B cell (primary cell): ENCODE measurements around the gene OLFML1. TPM values are rescaled to one million over a fixed set of nuclear protein-coding genes. Genes with fewer than 3 reads are reported as not detected.

Experiments
- ATAC-seq: fragments of 200-7000 bp; cut with Tn5 transposase; one replicate; pipeline ENCODE4 v1.10.0; 2021; ENCODE audit warnings: low read depth, mild to moderate bottlenecking, moderate number of reproducible peaks, moderate library complexity
- CTCF ChIA-PET: fragments of 350-600 bp; sonication (Branson Sonifier 250); formaldehyde crosslinking; loops from one replicate; lab custom pipeline; 2021; ENCODE audit warnings: antibody characterized with exemption, inconsistent platforms; lab: Charles Lee
- POLR2A ChIA-PET: fragments of 350-600 bp; sonication (Branson Sonifier 250); formaldehyde crosslinking; loops from one replicate; lab custom pipeline; 2021; ENCODE audit warnings: antibody characterized with exemption; lab: Charles Lee
- DNase-seq: peaks from one replicate; pipeline ENCODE4 v3.0.0; 2013
- H2AFZ ChIP-seq: 2 replicates; pipeline ENCODE4 v1.6.1; 2012; ENCODE audit warnings: mild to moderate bottlenecking, low read depth, low read length; ENCODE audit not compliant: insufficient read depth, poor library complexity, severe bottlenecking
- H3K27ac ChIP-seq, 2 donors: 1 replicate in 1 of 2; 2 replicates in 1 of 2; pipeline ENCODE4 v1.5.1; 2012 to 2013; ENCODE audit warnings: low read length in 2 of 2, mild to moderate bottlenecking in 2 of 2, moderate library complexity in 1 of 2
- H3K27me3 ChIP-seq, 4 experiments: fragments of 200-600 bp in 1 of 4; sonication (generic) in 1 of 4; replicated peaks in 1 of 4; 1 replicate in 2 of 4; 2 replicates in 2 of 4; pipeline versions ENCODE4 v1.6.1 to v1.7.0; 2013 to 2016; ENCODE audit warnings: low read length in 3 of 4, mild to moderate bottlenecking in 2 of 4, mixed read lengths in 1 of 4, moderate library complexity in 1 of 4; ENCODE audit not compliant: insufficient read depth in 4 of 4, control insufficient read depth in 3 of 4; ENCODE audit errors: control extremely low read depth in 1 of 4
- H3K36me3 ChIP-seq, 2 experiments: replicated peaks in 1 of 2; 1 replicate in 1 of 2; 2 replicates in 1 of 2; pipeline versions ENCODE4 v1.6.1 to v1.7.1; 2013; ENCODE audit warnings: low read length in 1 of 2; ENCODE audit not compliant: insufficient read depth in 2 of 2, control insufficient read depth in 1 of 2; ENCODE audit errors: control extremely low read depth in 1 of 2, extremely low read depth in 1 of 2
- H3K4me1 ChIP-seq, 2 donors: fragments of 200-600 bp in 1 of 2; sonication (generic) in 1 of 2; 1 replicate in 1 of 2; 2 replicates in 1 of 2; pipeline versions ENCODE4 v1.5.1 to v1.6.1; 2013 to 2017; ENCODE audit warnings: low read length in 2 of 2; ENCODE audit not compliant: control insufficient read depth in 2 of 2, insufficient read depth in 2 of 2
- H3K4me2 ChIP-seq: replicated peaks from 2 replicates; pipeline ENCODE3; 2012; ENCODE audit warnings: mild to moderate bottlenecking, low read depth, low read length; ENCODE audit not compliant: poor library complexity, severe bottlenecking
- H3K4me3 ChIP-seq, 5 experiments: fragments of 200-600 bp in 1 of 5; sonication (generic) in 1 of 5; 1 replicate in 3 of 5; 2 replicates in 2 of 5; pipeline versions ENCODE4 v1.5.1 to v1.7.0; 2011 to 2016; ENCODE audit warnings: low read length in 4 of 5, mild to moderate bottlenecking in 4 of 5, low read depth in 2 of 5, control low read depth in 1 of 5, moderate library complexity in 1 of 5; ENCODE audit not compliant: insufficient read depth in 1 of 5; ENCODE audit errors: control extremely low read depth in 1 of 5, extremely low read depth in 1 of 5
- H3K79me2 ChIP-seq: fragments of 200-600 bp; sonication (generic); one replicate; pipeline ENCODE4 v1.6.0; 2016; ENCODE audit warnings: low read length; ENCODE audit not compliant: control insufficient read depth, insufficient read depth
- H3K9ac ChIP-seq: fragments of 200-600 bp; sonication (generic); 2 replicates; pipeline ENCODE4 v1.6.1; 2017; ENCODE audit warnings: mild to moderate bottlenecking, low read length, moderate library complexity
- H3K9me3 ChIP-seq, 3 donors: one replicate each; pipeline versions ENCODE4 v1.6.1 to v1.7.1; 2013; ENCODE audit warnings: low read length in 2 of 3; ENCODE audit not compliant: control insufficient read depth in 2 of 3, insufficient read depth in 1 of 3; ENCODE audit errors: control extremely low read depth in 1 of 3
- H4K20me1 ChIP-seq: 2 replicates; pipeline ENCODE4 v1.6.0; 2012; ENCODE audit warnings: mild to moderate bottlenecking, low read length; ENCODE audit not compliant: insufficient read depth, control insufficient read depth, poor library complexity, severe bottlenecking
- H3K27ac Mint-ChIP-seq: one replicate; pipeline ENCODE4 v1.8.0; 2021; ENCODE audit warnings: mixed read lengths
- H3K27me3 Mint-ChIP-seq: one replicate; pipeline ENCODE4 v1.8.0; 2021; ENCODE audit warnings: mixed read lengths
- H3K4me1 Mint-ChIP-seq: one replicate; pipeline ENCODE4 v1.8.0; 2021; ENCODE audit warnings: mixed read lengths
- H3K4me3 Mint-ChIP-seq: one replicate; pipeline ENCODE4 v1.8.0; 2021; ENCODE audit warnings: mixed read lengths
- H3K9me3 Mint-ChIP-seq: one replicate; pipeline ENCODE4 v1.8.0; 2022; ENCODE audit warnings: mixed read lengths; ENCODE audit not compliant: insufficient read depth
- CTCF ChIP-seq: fragments of 200-600 bp; IDR thresholded peaks from one replicate; pipeline ENCODE4 v1.8.0; 2022; ENCODE audit warnings: antibody characterized with exemption, mild to moderate bottlenecking
- EZH2 ChIP-seq: IDR thresholded peaks from 2 replicates; pipeline ENCODE4 v1.6.1; 2012; ENCODE audit warnings: borderline replicate concordance, low read depth, mild to moderate bottlenecking, moderate library complexity, low read length; ENCODE audit not compliant: insufficient read depth, poor library complexity, severe bottlenecking
- WGBS: methylation state at CpG from one replicate; pipeline ENCODE4 v1.1.5; 2013; ENCODE audit warnings: missing lambda C conversion rate; ENCODE audit not compliant: insufficient coverage; 5-methylcytosine and 5-hydroxymethylcytosine counted together
- intact Hi-C: fragments of 100-400 bp; cut with micrococcal nuclease; formaldehyde crosslinking; loops from one replicate; pipeline ENCODE4 v1.10.0; 2022
- polyA plus RNA-seq: library from polyadenylated mRNA; depleted of rRNA; stranded (reverse); fragments of >200 nt; gene quantifications from 2 replicates; pipeline ENCODE4 v1.2.3, GENCODE V29; 2012
- total RNA-seq, 2 donors: library from RNA; stranded (reverse); fragments of 120-200 nt in 1 of 2; gene quantifications; 1 replicate in 1 of 2; 2 replicates in 1 of 2; pipeline versions ENCODE4 v1.2.3 to v1.2.4, GENCODE V29; 2013 to 2022

OLFML1 gene
- total and polyA plus RNA-seq, 2 donors (not counting 1 experiment from before 2014, with no cell fraction given): not detected

GRCh38 chr11:7559398-7560283 lies 74.3 kb downstream of the OLFML1 start:
- intact Hi-C loops: no loop called here
- Mint-ChIP-seq H3K27ac (no peak overlapping the region), H3K9me3 (no peaks in the 10 kb centered on the region), H3K27me3 (no peaks in the 10 kb centered on the region), H3K4me1 (peaks cover 14% of the 10 kb centered on the region), H3K4me3 (no peak overlapping the region)
- Histone ChIP-seq H3K27me3 (no peaks in the 10 kb centered on the region), H3K4me1 (peaks cover 0 to 3% of the 10 kb centered on the region in 2 donors), H3K79me2 (peaks cover 38% of the 10 kb centered on the region), H3K4me2 (no peak overlapping the region), H2AFZ (no peak overlapping the region), H3K4me3 (no peak overlapping the region), H3K9ac (no peak overlapping the region), H3K27ac (peak overlapping the region in 1 of 2 donors; percentile 15), H4K20me1 (peaks cover 18% of the 10 kb centered on the region), H3K36me3 (peaks cover 0 to 2% of the 10 kb centered on the region in 2 experiments), H3K9me3 (no peaks in the 10 kb centered on the region)
- ChIA-PET CTCF (interaction anchor here (0.6 to 1.5 kb wide), 2 partner anchors 15 to 122 kb away, joined by 3 read pairs; no protein-coding TSS in a partner anchor), POLR2A (no interaction called here)
- no peak for ATAC-seq
- no peak for DNase-seq
- WGBS: 80% methylated on average over 2 of the region's 4 CpGs
- no peak for TF ChIP-seq CTCF
- TF ChIP-seq EZH2: no peak

Other genes starting within 250 kb of the OLFML1 start
- gene SYT9, start 233.6 kb upstream of the OLFML1 start, total RNA-seq: not detected in 2 replicates
- gene SYT9, start 233.6 kb upstream of the OLFML1 start, polyA plus RNA-seq: not detected in 2 replicates
- 175 and 202 TPM in 2 replicates for gene PPFIBP2, start 28.5 kb downstream of the OLFML1 start, total RNA-seq
- gene PPFIBP2, start 28.5 kb downstream of the OLFML1 start, polyA plus RNA-seq: 22.3 and 23.7 TPM in 2 replicates
- 4.8 and 5.2 TPM in 2 replicates for gene CYB5R2, start 188.0 kb downstream of the OLFML1 start, total RNA-seq
- gene CYB5R2, start 188.0 kb downstream of the OLFML1 start, polyA plus RNA-seq: 1.0 and 1.4 TPM in 2 replicates
- not detected in 2 replicates for gene OVCH2, start 221.0 kb downstream of the OLFML1 start, total RNA-seq
- not detected in 2 replicates for gene OVCH2, start 221.0 kb downstream of the OLFML1 start, polyA plus RNA-seq